GM23248 (cell line): ENCODE measurements around the gene MATN4.

ENCODE experiments used
- EZH2 ChIP-seq: fragments of 200-600 bp; sonication (generic); IDR thresholded peaks from 2 replicates; pipeline ENCODE4 v1.6.1; 2018; ENCODE audit warnings: antibody characterized with exemption, mild to moderate bottlenecking; ENCODE audit not compliant: insufficient read depth, poor library complexity, severe bottlenecking
- EZH2phosphoT487 ChIP-seq: fragments of 200-600 bp; sonication (generic); IDR thresholded peaks from 2 replicates; pipeline ENCODE4 v1.6.1; 2018; ENCODE audit warnings: antibody characterized with exemption, moderate library complexity, mild to moderate bottlenecking, low read depth; ENCODE audit not compliant: insufficient read depth

- no peak for TF ChIP-seq EZH2
- no peak for TF ChIP-seq EZH2phosphoT487
Measured at GRCh38 chr20:45301824-45302271, 6.3 kb downstream of the MATN4 start.
